HCT116 (cell line): ENCODE results near the gene GRIK2. TPM values are rescaled to one million over a fixed set of nuclear protein-coding genes. Genes with fewer than 3 reads are reported as not detected.

ENCODE experiments used
- ATAC-seq: fragments of 200-7000 bp; cut with Tn5 transposase; 2 replicates; pipeline ENCODE4 v1.9.1; 2020; ENCODE audit warnings: mild to moderate bottlenecking, moderate library complexity
- BruUV-seq: library from RNA; stranded (reverse); fragments of 400-500 nt; replicated peaks from 2 replicates; lab custom pipeline; 2021; lab: Mats Ljungman, UMichigan
- CTCF ChIA-PET: fragments of 300-600 bp; sonication (Branson Sonifier 250); formaldehyde crosslinking; loops from one replicate; lab custom pipeline; 2021; ENCODE audit warnings: antibody characterized with exemption; lab: Charles Lee
- POLR2A ChIA-PET: fragments of 300-600, 350-600 bp; sonication (Branson Sonifier 250); formaldehyde crosslinking; loops from one replicate; lab custom pipeline; 2021; ENCODE audit warnings: antibody characterized with exemption; lab: Charles Lee
- RAD21 ChIA-PET, 2 experiments: fragments of 300-600 bp; sonication (Branson Sonifier 250); formaldehyde crosslinking; loops; one replicate each; lab custom pipeline; 2023; ENCODE audit warnings: low total read pairs in 2 of 2; ENCODE audit not compliant: uncharacterized antibody in 2 of 2, unreplicated experiment in 2 of 2, low non-redundant PET in 1 of 2; lab: Charles Lee
- DNase-seq: peaks from one replicate; pipeline ENCODE4 v3.0.0-alpha.2; 2010; ENCODE audit warnings: low read depth, low spot score
- H2AFZ ChIP-seq: fragments of 200-600 bp; shearing (Covaris generic), sonication (generic); 2 replicates; pipeline ENCODE4 v1.6.1; 2017; ENCODE audit warnings: low read depth, mixed run types, mixed read lengths, antibody characterized with exemption, low read length; ENCODE audit not compliant: poor library complexity, severe bottlenecking
- H3K27ac ChIP-seq: 2 replicates; pipeline ENCODE4 v1.5.1; 2012; ENCODE audit warnings: low read depth, low read length
- H3K27me3 ChIP-seq: fragments of 200-600 bp; sonication (generic); 2 replicates; pipeline ENCODE4 v1.6.1; 2016; ENCODE audit warnings: mixed run types, low read length, mixed read lengths; ENCODE audit not compliant: insufficient read depth
- H3K36me3 ChIP-seq, 2 experiments: fragments of 200-500 bp in 1 of 2; fragments of 200-600 bp in 1 of 2; sonication (Bioruptor generic) in 1 of 2; sonication (generic) in 1 of 2; 2 replicates each; pipeline versions ENCODE4 v1.5.1 to v1.6.1; 2014 to 2016; ENCODE audit warnings: low read length in 2 of 2, inconsistent platforms in 1 of 2, mixed read lengths in 1 of 2, mixed run types in 1 of 2; ENCODE audit not compliant: insufficient read depth in 2 of 2, control insufficient read depth in 1 of 2
- H3K4me1 ChIP-seq, 2 experiments: fragments of 200-600 bp in 1 of 2; sonication (generic) in 1 of 2; 2 replicates each; pipeline versions ENCODE4 v1.5.1 to v1.6.1; 2012 to 2017; ENCODE audit warnings: low read length in 2 of 2, inconsistent platforms in 1 of 2, mild to moderate bottlenecking in 1 of 2, mixed read lengths in 1 of 2, mixed run types in 1 of 2, moderate library complexity in 1 of 2; ENCODE audit not compliant: insufficient read depth in 2 of 2, control insufficient read depth in 1 of 2
- H3K4me2 ChIP-seq: fragments of 200-600 bp; sonication (generic); 2 replicates; pipeline ENCODE4 v1.6.1; 2017; ENCODE audit warnings: mixed run types, low read length, mixed read lengths
- H3K4me3 ChIP-seq, 2 experiments: fragments of 200-600 bp in 1 of 2; sonication (generic) in 1 of 2; replicated peaks in 1 of 2; 2 replicates each; pipeline ENCODE4 v1.5.1; 2011 to 2016; ENCODE audit warnings: low read length in 2 of 2, control low read depth in 1 of 2, low read depth in 1 of 2, mild to moderate bottlenecking in 1 of 2, mixed read lengths in 1 of 2, mixed run types in 1 of 2
- H3K79me2 ChIP-seq: fragments of 200-600 bp; sonication (generic); 2 replicates; pipeline ENCODE4 v1.6.1; 2017; ENCODE audit warnings: mild to moderate bottlenecking, mixed run types, low read length, moderate library complexity, mixed read lengths; ENCODE audit not compliant: insufficient read depth
- H3K9ac ChIP-seq: fragments of 200-600 bp; sonication (generic); 2 replicates; pipeline ENCODE4 v1.6.1; 2016; ENCODE audit warnings: low read length, mixed read lengths
- H3K9me2 ChIP-seq: fragments of 200-600 bp; sonication (generic), shearing (Covaris generic); 2 replicates; pipeline ENCODE4 v1.6.1; 2017; ENCODE audit warnings: mixed run types, mild to moderate bottlenecking, moderate library complexity; ENCODE audit not compliant: insufficient read depth
- H3K9me3 ChIP-seq, 2 experiments: fragments of 200-500 bp in 1 of 2; fragments of 200-600 bp in 1 of 2; sonication (Bioruptor generic) in 1 of 2; sonication (generic) in 1 of 2; 2 replicates each; pipeline ENCODE4 v1.6.1; 2014 to 2017; ENCODE audit warnings: low read length in 2 of 2, mixed read lengths in 2 of 2, inconsistent platforms in 1 of 2, low read depth in 1 of 2, mild to moderate bottlenecking in 1 of 2, mixed run types in 1 of 2, moderate library complexity in 1 of 2; ENCODE audit not compliant: control insufficient read depth in 1 of 2, insufficient read depth in 1 of 2
- H4K20me1 ChIP-seq: fragments of 200-600 bp; sonication (generic), shearing (Covaris generic); 2 replicates; pipeline ENCODE4 v1.6.1; 2017; ENCODE audit warnings: mixed run types, mild to moderate bottlenecking, moderate library complexity; ENCODE audit not compliant: insufficient read depth
- CBX3 ChIP-seq: IDR thresholded peaks from 2 replicates; pipeline ENCODE4 v1.6.1; 2012; ENCODE audit warnings: low read depth
- CEBPB ChIP-seq: IDR thresholded peaks from 2 replicates; pipeline ENCODE4 v1.6.1; 2012; ENCODE audit warnings: low read depth
- ELF1 ChIP-seq: IDR thresholded peaks from 2 replicates; pipeline ENCODE4 v1.6.1; 2012; ENCODE audit warnings: low read depth, borderline replicate concordance
- EZH2phosphoT487 ChIP-seq: fragments of 200-600 bp; IDR thresholded peaks from 2 replicates; pipeline ENCODE4 v1.6.1; 2018; ENCODE audit warnings: antibody characterized with exemption, borderline replicate concordance
- JUND ChIP-seq: IDR thresholded peaks from 2 replicates; pipeline ENCODE4 v1.6.1; 2012
- POLR2A ChIP-seq: IDR thresholded peaks from 2 replicates; pipeline ENCODE4 v1.7.0; 2011; ENCODE audit warnings: borderline replicate concordance; ENCODE audit not compliant: insufficient read depth, insufficient read length; ENCODE audit errors: extremely low read depth
- POLR2AphosphoS5 ChIP-seq: IDR thresholded peaks from 2 replicates; pipeline ENCODE4 v1.6.1; 2011; ENCODE audit warnings: mild to moderate bottlenecking, low read depth, low read length, moderate library complexity
- RAD21 ChIP-seq: IDR thresholded peaks from 2 replicates; pipeline ENCODE4 v1.6.1; 2012; ENCODE audit warnings: low read depth, mild to moderate bottlenecking
- SP1 ChIP-seq: IDR thresholded peaks from 2 replicates; pipeline ENCODE4 v1.6.1; 2012; ENCODE audit warnings: low read depth
- TCF7L2 ChIP-seq: IDR thresholded peaks from 2 replicates; pipeline ENCODE4 v1.7.0; 2011; ENCODE audit warnings: borderline replicate concordance, inconsistent platforms; ENCODE audit not compliant: insufficient read depth, insufficient read length; ENCODE audit errors: extremely low read depth
- ZBTB33 ChIP-seq: IDR thresholded peaks from 2 replicates; pipeline ENCODE4 v1.6.1; 2011; ENCODE audit warnings: mild to moderate bottlenecking, low read length, moderate library complexity; ENCODE audit not compliant: insufficient replicate concordance; ENCODE audit errors: extremely low read depth
- ZNF274 ChIP-seq: fragments of 200-500 bp; sonication (Bioruptor generic); IDR thresholded peaks from 2 replicates; pipeline ENCODE4 v1.6.1; 2014; ENCODE audit warnings: mild to moderate bottlenecking, low read depth, low read length, inconsistent platforms
- intact Hi-C: fragments of 100-400 bp; cut with micrococcal nuclease; formaldehyde crosslinking; loops from 2 replicates; pipeline ENCODE4 v1.10.0; 2022
- total RNA-seq: library from RNA; stranded (reverse); gene quantifications from one replicate; pipeline ENCODE4 v1.2.1, GENCODE V29; 2021; ENCODE audit not compliant: unreplicated experiment
- TF ChIP-seq, protein P1 (sequence below): IDR thresholded peaks from 2 replicates; pipeline ENCODE4 v1.6.1; 2012

GRIK2 gene
- total RNA-seq, 1 experiment from 2014 or later, result 0.64 TPM

GRCh38 chr6:101824551-101825345 is 431.2 kb downstream of the GRIK2 start:
- Histone ChIP-seq H3K9me2 (no peaks in the 10 kb centered on the region), H2AFZ (no peak overlapping the region), H3K9ac (no peak overlapping the region), H3K4me3 (no peak overlapping the region), H3K27me3 (no peaks in the 10 kb centered on the region), H4K20me1 (no peaks in the 10 kb centered on the region), H3K4me1 (no peaks in the 10 kb centered on the region), H3K27ac (no peak overlapping the region), H3K4me2 (no peak overlapping the region), H3K9me3 (peaks cover 0 to 4% of the 10 kb centered on the region in 2 experiments; a peak in 1 of 4 replicates), H3K36me3 (no peaks in the 10 kb centered on the region), H3K79me2 (no peaks in the 10 kb centered on the region)
- intact Hi-C loops, result no loop called here
- TF ChIP-seq SP1, result no peak
- no peak for TF ChIP-seq RAD21
- TF ChIP-seq ELF1, result no peak
- TF ChIP-seq EZH2phosphoT487, result no peak
- no peak for TF ChIP-seq POLR2A
- TF ChIP-seq POLR2AphosphoS5, result no peak
- TF ChIP-seq ZNF274, result no peak
- no peak for TF ChIP-seq CBX3
- TF ChIP-seq ZBTB33, result no peak
- no peak for TF ChIP-seq TCF7L2
- TF ChIP-seq, protein P1, sequence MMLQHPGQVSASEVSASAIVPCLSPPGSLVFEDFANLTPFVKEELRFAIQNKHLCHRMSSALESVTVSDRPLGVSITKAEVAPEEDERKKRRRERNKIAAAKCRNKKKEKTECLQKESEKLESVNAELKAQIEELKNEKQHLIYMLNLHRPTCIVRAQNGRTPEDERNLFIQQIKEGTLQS, result no peak
- no peak for TF ChIP-seq JUND
- TF ChIP-seq CEBPB, result no peak
- ChIA-PET POLR2A (no interaction called here), CTCF (no interaction called here), RAD21 (no interaction called here)
- DNase-seq (no peak), ATAC-seq (no peak)
- BruUV-seq, result no TSS peak
